ENCODE results near the gene NTNG1.

DNA sequence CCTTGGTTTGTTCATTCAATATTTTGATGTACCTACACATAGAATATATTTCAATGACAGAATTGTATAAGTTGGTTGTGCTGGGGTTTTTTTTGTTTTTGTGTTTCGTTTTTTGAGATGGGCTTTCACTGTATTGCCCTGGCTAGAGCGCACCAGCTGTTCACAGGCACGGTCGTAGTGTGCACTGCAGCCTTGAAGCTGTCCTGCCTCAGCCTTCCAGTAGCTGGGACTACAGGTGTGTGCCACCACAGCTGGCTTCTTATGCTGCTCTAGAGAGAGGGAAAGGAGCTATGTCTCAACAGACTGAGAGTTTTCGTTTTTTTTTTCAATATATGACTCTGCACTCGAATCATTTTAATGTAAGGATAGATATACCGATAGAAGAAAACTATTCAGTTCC is 102.6 kb downstream of the NTNG1 start:
- TF ChIP-seq, protein P1, sequence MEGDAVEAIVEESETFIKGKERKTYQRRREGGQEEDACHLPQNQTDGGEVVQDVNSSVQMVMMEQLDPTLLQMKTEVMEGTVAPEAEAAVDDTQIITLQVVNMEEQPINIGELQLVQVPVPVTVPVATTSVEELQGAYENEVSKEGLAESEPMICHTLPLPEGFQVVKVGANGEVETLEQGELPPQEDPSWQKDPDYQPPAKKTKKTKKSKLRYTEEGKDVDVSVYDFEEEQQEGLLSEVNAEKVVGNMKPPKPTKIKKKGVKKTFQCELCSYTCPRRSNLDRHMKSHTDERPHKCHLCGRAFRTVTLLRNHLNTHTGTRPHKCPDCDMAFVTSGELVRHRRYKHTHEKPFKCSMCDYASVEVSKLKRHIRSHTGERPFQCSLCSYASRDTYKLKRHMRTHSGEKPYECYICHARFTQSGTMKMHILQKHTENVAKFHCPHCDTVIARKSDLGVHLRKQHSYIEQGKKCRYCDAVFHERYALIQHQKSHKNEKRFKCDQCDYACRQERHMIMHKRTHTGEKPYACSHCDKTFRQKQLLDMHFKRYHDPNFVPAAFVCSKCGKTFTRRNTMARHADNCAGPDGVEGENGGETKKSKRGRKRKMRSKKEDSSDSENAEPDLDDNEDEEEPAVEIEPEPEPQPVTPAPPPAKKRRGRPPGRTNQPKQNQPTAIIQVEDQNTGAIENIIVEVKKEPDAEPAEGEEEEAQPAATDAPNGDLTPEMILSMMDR (IDR thresholded peaks at IDR 0.05; ENCODE audit: low read length): no peak
- TF ChIP-seq EZH2 (optimal IDR thresholded peaks at IDR 0.05; ENCODE audit: low read depth, low read length): no peak

Data from MM.1S (cell line).